Testis (tissue), 3 donors: ENCODE data around the gene ZNF611. TPM values are rescaled to one million over a fixed set of nuclear protein-coding genes. Genes with fewer than 3 reads are reported as not detected.
A peak's percentile ranks its signal among the peaks of the same experiment; 100 is the strongest.
"Not testable (repeated sequence)": the region's sequence is repeated elsewhere in the genome, so short reads cannot be mapped to it uniquely, and the experiment has no call there.

Experiments
- DNase-seq: peaks from one replicate; pipeline ENCODE4 v3.0.0-alpha.2; 2019
- H3K27ac ChIP-seq, 2 donors: fragments of 200-600 bp; sonication (generic); one replicate each; pipeline ENCODE4 v1.5.1; 2019
- H3K27me3 ChIP-seq: fragments of 200-600 bp; sonication (generic); one replicate; pipeline ENCODE4 v1.5.1; 2019
- H3K36me3 ChIP-seq: fragments of 200-600 bp; sonication (generic); one replicate; pipeline ENCODE4 v1.5.1; 2017; ENCODE audit warnings: low read depth; ENCODE audit errors: missing control alignments
- H3K4me1 ChIP-seq: fragments of 200-600 bp; sonication (generic); one replicate; pipeline ENCODE4 v1.5.1; 2019
- H3K4me3 ChIP-seq, 2 donors: fragments of 200-600 bp; sonication (generic); one replicate each; pipeline ENCODE4 v1.5.1; 2017 to 2019
- H3K9me3 ChIP-seq: fragments of 200-600 bp; sonication (generic); one replicate; pipeline ENCODE4 v1.5.1; 2017
- POLR2A ChIP-seq: fragments of 450-650 bp; IDR thresholded peaks from one replicate; pipeline ENCODE4 v1.6.1; 2017; ENCODE audit warnings: antibody characterized with exemption, mild to moderate bottlenecking, moderate library complexity
- WGBS, 2 donors: methylation state at CpG; one replicate each; pipeline ENCODE4 v1.1.5; 2018; 5-methylcytosine and 5-hydroxymethylcytosine counted together
- intact Hi-C: fragments of 100-400 bp; cut with DNase I; formaldehyde crosslinking; loops from one replicate; pipeline ENCODE4 v1.15.1; 2023; ENCODE audit warnings: low total_unique reads
- polyA plus RNA-seq: library from polyadenylated mRNA; stranded (reverse); fragments of 350-450 nt; fragmentation: Illumina TruSeq; extraction: RNeasy Lipid Tissue Mini Kit (QIAGEN cat#74804); gene quantifications from one replicate; pipeline ENCODE4 v1.2.3, GENCODE V29; 2014; ENCODE audit warnings: low read depth, low replicate concordance; ENCODE audit not compliant: insufficient read depth
- total RNA-seq, 2 donors: library from RNA; depleted of rRNA; stranded (reverse); fragments of >200 nt; gene quantifications; one replicate each; pipeline ENCODE4 v1.2.3, GENCODE V29; 2016
- TF ChIP-seq, protein P1 (sequence below), 3 experiments: fragments of 450-650 bp in 2 of 3; fragments of 200-600 bp in 1 of 3; sonication (generic) in 1 of 3; IDR thresholded peaks; one replicate each; pipeline ENCODE4 v1.5.1; 2016 to 2019; ENCODE audit warnings: antibody characterized with exemption in 3 of 3, mild to moderate bottlenecking in 2 of 3, moderate library complexity in 1 of 3

ZNF611 gene
- total and polyA plus RNA-seq, 3 donors from 2014 or later: 7.9 to 26.8 (median 17.8) TPM

GRCh38 chr19:52739576-52739975 lies 4.7 kb upstream of the ZNF611 start:
- no peak overlapping the region for H3K27ac ChIP-seq
- no peaks in the 10 kb centered on the region for H3K36me3 ChIP-seq
- H3K9me3 ChIP-seq: no peaks in the 10 kb centered on the region
- intact Hi-C loops: no loop called here
- H3K4me3 ChIP-seq: no peak overlapping the region
- TF ChIP-seq POLR2A: no peak
- TF ChIP-seq, protein P1, sequence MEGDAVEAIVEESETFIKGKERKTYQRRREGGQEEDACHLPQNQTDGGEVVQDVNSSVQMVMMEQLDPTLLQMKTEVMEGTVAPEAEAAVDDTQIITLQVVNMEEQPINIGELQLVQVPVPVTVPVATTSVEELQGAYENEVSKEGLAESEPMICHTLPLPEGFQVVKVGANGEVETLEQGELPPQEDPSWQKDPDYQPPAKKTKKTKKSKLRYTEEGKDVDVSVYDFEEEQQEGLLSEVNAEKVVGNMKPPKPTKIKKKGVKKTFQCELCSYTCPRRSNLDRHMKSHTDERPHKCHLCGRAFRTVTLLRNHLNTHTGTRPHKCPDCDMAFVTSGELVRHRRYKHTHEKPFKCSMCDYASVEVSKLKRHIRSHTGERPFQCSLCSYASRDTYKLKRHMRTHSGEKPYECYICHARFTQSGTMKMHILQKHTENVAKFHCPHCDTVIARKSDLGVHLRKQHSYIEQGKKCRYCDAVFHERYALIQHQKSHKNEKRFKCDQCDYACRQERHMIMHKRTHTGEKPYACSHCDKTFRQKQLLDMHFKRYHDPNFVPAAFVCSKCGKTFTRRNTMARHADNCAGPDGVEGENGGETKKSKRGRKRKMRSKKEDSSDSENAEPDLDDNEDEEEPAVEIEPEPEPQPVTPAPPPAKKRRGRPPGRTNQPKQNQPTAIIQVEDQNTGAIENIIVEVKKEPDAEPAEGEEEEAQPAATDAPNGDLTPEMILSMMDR (IDR thresholded peaks at IDR 0.05): no peak
- no peaks in the 10 kb centered on the region for H3K4me1 ChIP-seq
- no peaks in the 10 kb centered on the region for H3K27me3 ChIP-seq
- WGBS, 2 donors: 58 to 86% methylated on average over 14 of the region's 14 CpGs
- no peak for DNase-seq

DNA sequence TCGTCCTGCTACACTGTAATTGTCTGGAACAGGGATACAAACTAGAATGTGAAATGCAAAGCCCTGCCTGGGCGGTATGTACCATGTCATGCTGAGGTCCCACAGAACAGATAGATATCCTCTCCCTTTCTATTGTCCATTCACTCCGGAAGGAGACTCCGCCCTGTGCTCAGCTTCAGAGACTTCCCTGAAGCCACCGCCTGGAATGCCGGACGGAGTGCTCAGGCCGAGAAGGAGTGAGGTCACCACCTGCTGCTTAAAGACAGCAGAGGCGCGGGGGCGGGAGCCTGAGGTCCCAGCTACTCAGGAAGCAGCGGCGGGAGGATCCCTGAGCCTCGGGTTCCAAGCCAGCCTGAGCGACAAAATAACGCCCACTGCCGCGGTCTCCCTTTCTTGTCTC lies 890 bp upstream of the ZNF611 start:
- peak; percentile 67 for DNase-seq
- Histone ChIP-seq H3K4me1 (no peaks in the 10 kb centered on the region), H3K9me3 (no peaks in the 10 kb centered on the region), H3K27me3 (no peaks in the 10 kb centered on the region), H3K4me3 (peak overlapping the region; percentile 69 to 84), H3K36me3 (no peaks in the 10 kb centered on the region), H3K27ac (peak overlapping the region; percentile 75 to 79)
- no peak for TF ChIP-seq POLR2A
- TF ChIP-seq, protein P1 (IDR thresholded peaks at IDR 0.05): no peak
- intact Hi-C loops: no loop called here
- 29 to 45% methylated on average over 18 of the region's 18 CpGs for WGBS, 2 donors

DNA sequence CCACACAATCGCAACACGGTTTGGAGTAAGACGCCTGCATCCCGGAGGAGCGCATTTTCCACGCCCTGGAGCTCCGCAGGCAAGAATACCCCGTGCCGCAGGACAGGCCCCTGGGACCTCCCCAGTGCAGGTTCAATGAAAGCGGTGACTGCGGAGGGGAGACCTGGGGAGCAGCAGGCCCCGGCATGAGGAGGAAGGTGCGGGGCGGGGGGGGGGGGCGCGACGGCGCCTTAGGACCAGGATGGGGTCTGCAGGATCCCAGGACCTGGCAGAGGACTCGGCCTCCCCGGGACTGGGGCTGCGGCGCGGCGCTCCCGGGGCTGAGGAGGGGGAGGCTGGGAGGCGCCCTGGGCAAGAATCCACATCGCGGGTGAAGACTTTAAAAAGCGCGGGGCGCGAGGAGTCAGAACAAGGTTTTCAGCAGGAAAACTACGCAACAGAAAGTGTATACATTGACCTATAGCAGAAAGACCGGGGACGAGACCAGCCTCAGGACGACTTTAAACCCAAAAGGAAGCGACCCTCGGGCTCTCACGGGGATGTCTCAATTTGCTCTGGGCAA lies 432 bp downstream of the ZNF611 start:
- WGBS, 2 donors: 1% methylated on average over 34 to 39 of the region's 39 CpGs
- DNase-seq: peak; percentile 18

GRCh38 chr19:52726051-52726450 lies 8.8 kb downstream of the ZNF611 start:
- H3K36me3 ChIP-seq, DNase-seq, H3K27ac ChIP-seq, H3K9me3 ChIP-seq, H3K4me1 ChIP-seq, intact Hi-C loops, H3K27me3 ChIP-seq: not testable (repeated sequence)
- 77 to 80% methylated on average over 16 of the region's 16 CpGs for WGBS, 2 donors
- peak overlapping the region; percentile 23 to 26 for H3K4me3 ChIP-seq

More for the DNA sequence above, 432 bp downstream of the ZNF611 start:
- Histone ChIP-seq H3K4me1 (no peaks in the 10 kb centered on the region), H3K27ac (peak overlapping the region; percentile 52 to 75), H3K9me3 (no peaks in the 10 kb centered on the region), H3K27me3 (no peaks in the 10 kb centered on the region), H3K36me3 (no peaks in the 10 kb centered on the region), H3K4me3 (peak overlapping the region; percentile 69 to 84)
- intact Hi-C loops: no loop called here
- TF ChIP-seq, protein P1 (IDR thresholded peaks at IDR 0.05): no peak
- TF ChIP-seq POLR2A: no peak

DNA sequence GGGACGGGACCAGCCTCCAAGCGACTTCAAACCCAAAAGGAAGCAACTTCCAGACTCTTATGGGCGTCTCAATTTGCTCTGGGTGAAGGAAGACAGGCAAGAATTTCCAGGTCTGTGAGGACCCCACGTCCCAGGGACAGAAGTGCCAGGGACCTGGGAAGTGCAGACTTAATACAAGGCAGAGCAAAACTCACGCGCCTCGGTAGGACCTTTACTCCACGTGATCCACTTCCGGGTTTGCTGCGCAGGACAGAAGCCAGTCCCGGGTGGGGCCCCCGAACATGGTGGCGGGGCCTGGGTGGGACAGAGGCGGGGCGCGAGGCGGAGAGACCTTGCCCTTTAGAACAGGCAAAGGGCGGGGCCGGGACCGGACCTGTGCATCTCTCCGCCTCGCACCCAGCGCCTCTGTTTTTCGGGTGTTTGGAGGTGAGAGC lies 9.3 kb downstream of the ZNF611 start:
- intact Hi-C loops: no loop called here
- Histone ChIP-seq H3K4me3 (peak overlapping the region; percentile 23 to 26), H3K9me3 (no peaks in the 10 kb centered on the region), H3K4me1 (no peaks in the 10 kb centered on the region), H3K27ac (no peak overlapping the region), H3K36me3 (no peaks in the 10 kb centered on the region), H3K27me3 (no peaks in the 10 kb centered on the region)
- 70 to 79% methylated on average over 19 to 24 of the region's 24 CpGs for WGBS, 2 donors
- no peak for TF ChIP-seq POLR2A
- TF ChIP-seq, protein P1 (IDR thresholded peaks at IDR 0.05): no peak
- DNase-seq: peak; percentile 41
